Liver (tissue), 9 donors: Measurements from ENCODE around the gene LAMA2. TPM values are rescaled to one million over a fixed set of nuclear protein-coding genes. Genes with fewer than 3 reads are reported as not detected.

Experiments used
- DNase-seq: peaks from one replicate; pipeline ENCODE4 v3.0.0-alpha.2; 2017; ENCODE audit warnings: low spot score
- H3K27ac ChIP-seq, 2 donors: one replicate each; pipeline ENCODE4 v1.7.0; 2013; ENCODE audit warnings: inconsistent platforms in 2 of 2, low read length in 2 of 2, control low read depth in 1 of 2, low read depth in 1 of 2, mild to moderate bottlenecking in 1 of 2
- H3K27me3 ChIP-seq, 4 donors: one replicate each; pipeline versions ENCODE4 v1.6.1 to v1.7.0; 2013; ENCODE audit warnings: low read length in 3 of 4, inconsistent platforms in 1 of 4, mild to moderate bottlenecking in 1 of 4, moderate library complexity in 1 of 4; ENCODE audit not compliant: control insufficient read depth in 4 of 4, insufficient read depth in 4 of 4
- H3K36me3 ChIP-seq, 4 donors: one replicate each; pipeline versions ENCODE4 v1.6.1 to v1.7.0; 2013; ENCODE audit warnings: low read length in 3 of 4, mild to moderate bottlenecking in 3 of 4, low read depth in 1 of 4, moderate library complexity in 1 of 4; ENCODE audit not compliant: control insufficient read depth in 4 of 4, insufficient read depth in 3 of 4
- H3K4me1 ChIP-seq, 4 donors: one replicate each; pipeline versions ENCODE4 v1.6.1 to v1.7.0; 2013; ENCODE audit warnings: low read length in 3 of 4, mild to moderate bottlenecking in 3 of 4, moderate library complexity in 1 of 4; ENCODE audit not compliant: control insufficient read depth in 4 of 4, insufficient read depth in 4 of 4
- H3K4me3 ChIP-seq, 3 donors: one replicate each; pipeline versions ENCODE4 v1.6.1 to v1.7.0; 2013; ENCODE audit warnings: low read length in 3 of 3, control low read depth in 1 of 3, low read depth in 1 of 3, mild to moderate bottlenecking in 1 of 3
- H3K9ac ChIP-seq, 2 donors: one replicate each; pipeline ENCODE4 v1.7.0; 2013; ENCODE audit warnings: low read length in 2 of 2, mild to moderate bottlenecking in 2 of 2, moderate library complexity in 2 of 2, control low read depth in 1 of 2, low read depth in 1 of 2
- H3K9me3 ChIP-seq, 4 donors: one replicate each; pipeline versions ENCODE4 v1.6.1 to v1.7.0; 2013; ENCODE audit warnings: low read length in 3 of 4; ENCODE audit not compliant: control insufficient read depth in 4 of 4
- EGR1 ChIP-seq, 2 donors: IDR thresholded peaks; 2 replicates each; pipeline ENCODE4 v1.6.1; 2016 to 2018; ENCODE audit warnings: antibody characterized with exemption in 2 of 2, low read depth in 2 of 2
- FOXA2 ChIP-seq: IDR thresholded peaks from 2 replicates; pipeline ENCODE4 v1.6.1; 2016; ENCODE audit warnings: antibody characterized with exemption
- GABPA ChIP-seq, 2 donors: IDR thresholded peaks in 1 of 2; conservative IDR thresholded peaks in 1 of 2; 2 replicates each; pipeline ENCODE4 v1.6.1; 2016; ENCODE audit warnings: antibody characterized with exemption in 2 of 2, mild to moderate bottlenecking in 1 of 2, moderate library complexity in 1 of 2
- HNF4A ChIP-seq, 2 donors: conservative IDR thresholded peaks; 2 replicates each; pipeline ENCODE4 v1.6.1; 2016; ENCODE audit warnings: antibody characterized with exemption in 2 of 2, mild to moderate bottlenecking in 2 of 2
- HNF4G ChIP-seq: IDR thresholded peaks from 2 replicates; pipeline ENCODE4 v1.6.1; 2016; ENCODE audit warnings: antibody characterized with exemption
- JUND ChIP-seq, 2 donors: IDR thresholded peaks; 2 replicates each; pipeline ENCODE4 v1.6.1; 2016; ENCODE audit warnings: antibody characterized with exemption in 2 of 2
- NR2F2 ChIP-seq: IDR thresholded peaks from 2 replicates; pipeline ENCODE4 v1.6.1; 2016; ENCODE audit warnings: antibody characterized with exemption
- RAD21 ChIP-seq, 2 donors: IDR thresholded peaks; 2 replicates each; pipeline ENCODE4 v1.6.1; 2016; ENCODE audit warnings: antibody characterized with exemption in 2 of 2, mild to moderate bottlenecking in 2 of 2
- REST ChIP-seq: IDR thresholded peaks from 2 replicates; pipeline ENCODE4 v1.6.1; 2016; ENCODE audit warnings: antibody characterized with exemption, mild to moderate bottlenecking
- RXRA ChIP-seq, 2 donors: IDR thresholded peaks; 2 replicates each; pipeline ENCODE4 v1.6.1; 2017 to 2018; ENCODE audit warnings: antibody characterized with exemption in 2 of 2, mild to moderate bottlenecking in 1 of 2
- SP1 ChIP-seq: IDR thresholded peaks from 2 replicates; pipeline ENCODE4 v1.6.1; 2018; ENCODE audit warnings: antibody characterized with exemption, mild to moderate bottlenecking
- TAF1 ChIP-seq: conservative IDR thresholded peaks from 2 replicates; pipeline ENCODE4 v1.6.1; 2016; ENCODE audit warnings: antibody characterized with exemption, mild to moderate bottlenecking
- ZBTB33 ChIP-seq: IDR thresholded peaks from 2 replicates; pipeline ENCODE4 v1.6.1; 2016; ENCODE audit warnings: antibody characterized with exemption
- WGBS: extraction: QIAGEN DNeasy Blood & Tissue Kit; methylation state at CpG from one replicate; pipeline ENCODE4 v1.1.7; 2013; 5-methylcytosine and 5-hydroxymethylcytosine counted together
- polyA plus RNA-seq, 2 donors: library from polyadenylated mRNA; stranded (reverse) in 1 of 2; unstranded in 1 of 2; fragments of 200-250 nt in 1 of 2; fragments of >200 nt in 1 of 2; fragmentation: Nextera tagmentation in 1 of 2; extraction: Ambion mirVana in 1 of 2; gene quantifications; one replicate each; pipeline versions ENCODE4 v1.2.1 to v1.2.3, GENCODE V29; 2013 to 2015
- total RNA-seq, 2 donors: library from RNA; depleted of rRNA; stranded (reverse); fragments of >200 nt; gene quantifications; one replicate each; pipeline ENCODE4 v1.2.3, GENCODE V29; 2014
- TF ChIP-seq, protein P1 (sequence below): fragments of 150-350 bp; IDR thresholded peaks from 2 replicates; pipeline ENCODE4 v1.5.1; 2017; ENCODE audit warnings: improper control_type of control experiment, low read depth, low read length; ENCODE audit not compliant: missing input control
- TF ChIP-seq, protein P2 (sequence below): IDR thresholded peaks from 2 replicates; pipeline ENCODE4 v1.6.1; 2016; ENCODE audit warnings: antibody characterized with exemption
- TF ChIP-seq, protein P3 (sequence below): IDR thresholded peaks from 2 replicates; pipeline ENCODE4 v1.6.1; 2016; ENCODE audit warnings: antibody characterized with exemption
- donor health status: healthy.
- donor health status: healthy.
- donor health status: healthy.
- donor health status: healthy.
- donor health status: healthy.

Gene LAMA2
- total and polyA plus RNA-seq, 4 donors, result 1.3 to 17.0 (median 3.0) TPM

GRCh38 chr6:129519750-129520149, 636.8 kb downstream of the LAMA2 start:
- Histone ChIP-seq H3K9ac (no peak overlapping the region), H3K9me3 (no peaks in the 10 kb centered on the region), H3K4me3 (no peak overlapping the region), H3K4me1 (no peaks in the 10 kb centered on the region), H3K27ac (no peak overlapping the region), H3K27me3 (no peaks in the 10 kb centered on the region), H3K36me3 (no peaks in the 10 kb centered on the region)
- TF ChIP-seq HNF4G (no peak), JUND (IDR thresholded peaks at IDR 0.05) (no peak), FOXA2 (no peak), RAD21 (IDR thresholded peaks at IDR 0.05) (no peak), ZBTB33 (no peak), SP1 (no peak), HNF4A (conservative IDR thresholded peaks at IDR 0.05) (no peak)
- TF ChIP-seq, protein P1, sequence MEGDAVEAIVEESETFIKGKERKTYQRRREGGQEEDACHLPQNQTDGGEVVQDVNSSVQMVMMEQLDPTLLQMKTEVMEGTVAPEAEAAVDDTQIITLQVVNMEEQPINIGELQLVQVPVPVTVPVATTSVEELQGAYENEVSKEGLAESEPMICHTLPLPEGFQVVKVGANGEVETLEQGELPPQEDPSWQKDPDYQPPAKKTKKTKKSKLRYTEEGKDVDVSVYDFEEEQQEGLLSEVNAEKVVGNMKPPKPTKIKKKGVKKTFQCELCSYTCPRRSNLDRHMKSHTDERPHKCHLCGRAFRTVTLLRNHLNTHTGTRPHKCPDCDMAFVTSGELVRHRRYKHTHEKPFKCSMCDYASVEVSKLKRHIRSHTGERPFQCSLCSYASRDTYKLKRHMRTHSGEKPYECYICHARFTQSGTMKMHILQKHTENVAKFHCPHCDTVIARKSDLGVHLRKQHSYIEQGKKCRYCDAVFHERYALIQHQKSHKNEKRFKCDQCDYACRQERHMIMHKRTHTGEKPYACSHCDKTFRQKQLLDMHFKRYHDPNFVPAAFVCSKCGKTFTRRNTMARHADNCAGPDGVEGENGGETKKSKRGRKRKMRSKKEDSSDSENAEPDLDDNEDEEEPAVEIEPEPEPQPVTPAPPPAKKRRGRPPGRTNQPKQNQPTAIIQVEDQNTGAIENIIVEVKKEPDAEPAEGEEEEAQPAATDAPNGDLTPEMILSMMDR, result no peak
- TF ChIP-seq, protein P2, sequence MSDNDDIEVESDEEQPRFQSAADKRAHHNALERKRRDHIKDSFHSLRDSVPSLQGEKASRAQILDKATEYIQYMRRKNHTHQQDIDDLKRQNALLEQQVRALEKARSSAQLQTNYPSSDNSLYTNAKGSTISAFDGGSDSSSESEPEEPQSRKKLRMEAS, result no peak
- DNase-seq, result no peak
- 94% methylated on average over 2 of the region's 2 CpGs for WGBS

DNA sequence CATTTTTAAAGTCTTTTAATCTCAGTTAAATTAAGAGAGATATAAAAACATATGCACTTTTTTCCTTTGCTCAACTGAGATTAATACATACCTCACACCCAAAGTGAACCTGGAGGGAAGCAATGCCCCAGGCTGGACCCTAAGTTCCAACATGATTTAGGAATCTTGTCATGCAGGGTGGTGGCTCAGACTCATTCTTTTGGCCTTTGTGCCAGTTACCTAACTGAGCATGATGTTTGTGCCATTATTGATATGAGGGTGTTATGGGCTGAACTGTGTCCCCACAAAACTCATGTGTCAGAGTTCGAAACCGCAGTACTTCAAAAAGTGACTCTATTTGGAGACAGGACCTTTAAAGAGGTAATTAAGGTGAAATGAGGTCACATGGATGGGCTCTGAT, 639.0 kb downstream of the LAMA2 start:
- Histone ChIP-seq H3K27me3 (no peaks in the 10 kb centered on the region), H3K9ac (no peak overlapping the region), H3K27ac (no peak overlapping the region), H3K9me3 (no peaks in the 10 kb centered on the region), H3K36me3 (no peaks in the 10 kb centered on the region), H3K4me1 (no peaks in the 10 kb centered on the region), H3K4me3 (no peak overlapping the region)
- TF ChIP-seq NR2F2, result no peak
- TF ChIP-seq, protein P3, sequence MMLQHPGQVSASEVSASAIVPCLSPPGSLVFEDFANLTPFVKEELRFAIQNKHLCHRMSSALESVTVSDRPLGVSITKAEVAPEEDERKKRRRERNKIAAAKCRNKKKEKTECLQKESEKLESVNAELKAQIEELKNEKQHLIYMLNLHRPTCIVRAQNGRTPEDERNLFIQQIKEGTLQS, result no peak
- no peak for TF ChIP-seq REST
- TF ChIP-seq HNF4G, result no peak
- TF ChIP-seq TAF1, result no peak
- TF ChIP-seq HNF4A (conservative IDR thresholded peaks at IDR 0.05), result no peak
- TF ChIP-seq GABPA (IDR thresholded peaks at IDR 0.05 in 1 of 2, conservative IDR thresholded peaks at IDR 0.05 in 1 of 2), result no peak
- TF ChIP-seq EGR1 (IDR thresholded peaks at IDR 0.05; ENCODE audit: low read depth in 2 of 2), result no peak
- no peak for TF ChIP-seq JUND (IDR thresholded peaks at IDR 0.05)
- TF ChIP-seq RXRA (IDR thresholded peaks at IDR 0.05), result no peak
- TF ChIP-seq, protein P1, result no peak
- no peak for DNase-seq
- WGBS, result 47% methylated on average over 2 of the region's 2 CpGs
